GM10847 (cell line): ENCODE results near the gene PSMA4.

Source experiments
- POLR2A ChIP-seq: IDR thresholded peaks from 2 replicates; pipeline ENCODE4 v1.6.1; 2011; ENCODE audit not compliant: insufficient read length; ENCODE audit errors: extremely low read depth

The PSMA4 gene

DNA sequence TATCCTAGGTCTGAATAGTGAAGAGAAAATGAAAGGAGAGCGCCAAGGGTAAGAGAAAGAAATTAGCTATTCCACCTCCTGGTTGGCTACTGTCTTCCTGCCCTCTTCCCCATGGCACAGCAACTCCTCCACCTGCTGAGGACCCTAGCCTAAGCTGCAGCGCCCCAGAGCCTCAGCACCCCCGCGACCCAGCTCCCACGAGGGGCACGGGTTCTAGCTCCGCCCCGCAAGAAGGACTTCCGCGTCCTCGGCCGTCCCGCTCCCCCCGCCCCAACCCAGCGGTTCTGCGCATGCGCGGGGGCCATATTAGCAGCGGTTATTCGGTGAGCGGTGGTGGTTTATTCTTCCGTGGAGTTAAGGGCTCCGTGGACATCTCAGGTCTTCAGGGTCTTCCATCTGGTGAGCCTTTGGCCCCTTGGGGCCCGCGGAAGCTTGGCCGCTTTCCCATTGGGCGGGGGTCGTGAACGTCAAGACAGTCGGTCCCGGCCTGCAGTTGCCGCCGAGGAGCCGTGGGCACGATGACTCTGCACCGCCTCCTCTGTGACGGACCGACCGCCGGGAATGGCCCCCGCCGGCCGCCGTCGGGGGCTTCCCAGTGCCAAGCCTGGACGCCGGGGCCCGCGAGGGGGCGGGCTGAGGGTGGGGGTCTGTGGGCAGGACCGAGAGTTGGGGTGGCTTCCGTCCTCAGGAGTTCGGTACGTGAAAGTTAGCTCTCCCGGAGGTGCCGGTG, at the start of gene PSMA4:
PSMA4 (plus strand) TSS at position 304 of the 730 bp plus-strand sequence. CDS start 1,484 bp downstream, outside the sequence.
- peak; percentile 93 for TF ChIP-seq POLR2A

DNA sequence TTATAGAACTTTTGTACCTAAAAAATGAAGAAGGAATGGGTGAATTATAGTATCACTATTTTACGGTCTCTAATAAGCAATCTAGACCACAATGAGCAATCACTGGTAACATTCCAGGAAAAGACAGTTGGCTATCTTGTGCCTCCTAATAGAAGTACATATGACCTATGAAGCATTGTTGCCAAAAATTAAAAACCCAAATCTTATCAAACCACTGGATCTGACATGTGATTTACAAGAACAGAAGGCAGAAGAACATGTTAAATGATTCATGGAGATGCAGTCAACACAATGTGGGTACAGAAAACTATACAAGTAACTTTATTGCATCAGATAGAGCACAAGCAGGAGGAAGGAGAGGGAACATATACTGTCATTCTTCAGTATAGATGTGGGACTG, 47.4 kb upstream of the PSMA4 start:
- TF ChIP-seq POLR2A = no peak

DNA sequence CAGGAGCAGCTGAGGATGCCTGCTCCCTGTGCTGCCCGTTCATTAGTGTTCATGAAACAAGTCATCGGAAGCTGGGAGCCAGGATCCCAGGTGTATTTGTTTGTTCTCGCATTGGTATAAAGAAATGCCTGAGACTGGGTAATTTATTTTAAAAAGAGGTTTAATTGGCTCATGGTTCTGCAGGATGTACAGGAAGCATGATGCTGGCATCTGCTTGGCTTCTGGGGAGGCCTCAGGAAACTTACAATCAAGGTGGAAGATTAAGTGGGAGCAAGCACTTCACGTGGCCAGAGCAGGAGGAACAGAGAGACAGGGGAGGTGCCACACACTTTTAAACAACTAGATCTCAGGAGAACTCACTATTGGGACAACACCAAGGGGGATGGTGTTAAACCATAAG, 38.4 kb upstream of the PSMA4 start:
- no peak for TF ChIP-seq POLR2A

DNA sequence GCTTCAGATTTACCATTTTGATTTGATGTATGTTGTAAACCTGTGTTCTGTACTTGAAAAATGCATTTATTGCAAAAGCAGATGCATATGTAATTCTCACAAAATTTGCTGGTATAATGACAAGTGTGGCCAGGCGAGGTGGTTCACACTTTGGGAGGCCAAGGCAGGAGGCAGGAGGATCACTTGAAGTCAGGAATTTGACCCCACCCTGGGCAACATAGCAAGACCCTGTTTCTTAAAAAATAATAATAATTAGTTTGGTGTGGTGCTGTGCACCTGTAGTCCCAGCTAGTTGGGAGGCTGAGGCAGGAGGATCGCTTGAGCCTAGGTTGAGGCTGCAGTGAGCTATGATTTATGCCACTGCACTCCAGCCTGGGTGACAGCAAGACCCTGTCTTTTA, 37.6 kb upstream of the PSMA4 start:
- no peak for TF ChIP-seq POLR2A

DNA sequence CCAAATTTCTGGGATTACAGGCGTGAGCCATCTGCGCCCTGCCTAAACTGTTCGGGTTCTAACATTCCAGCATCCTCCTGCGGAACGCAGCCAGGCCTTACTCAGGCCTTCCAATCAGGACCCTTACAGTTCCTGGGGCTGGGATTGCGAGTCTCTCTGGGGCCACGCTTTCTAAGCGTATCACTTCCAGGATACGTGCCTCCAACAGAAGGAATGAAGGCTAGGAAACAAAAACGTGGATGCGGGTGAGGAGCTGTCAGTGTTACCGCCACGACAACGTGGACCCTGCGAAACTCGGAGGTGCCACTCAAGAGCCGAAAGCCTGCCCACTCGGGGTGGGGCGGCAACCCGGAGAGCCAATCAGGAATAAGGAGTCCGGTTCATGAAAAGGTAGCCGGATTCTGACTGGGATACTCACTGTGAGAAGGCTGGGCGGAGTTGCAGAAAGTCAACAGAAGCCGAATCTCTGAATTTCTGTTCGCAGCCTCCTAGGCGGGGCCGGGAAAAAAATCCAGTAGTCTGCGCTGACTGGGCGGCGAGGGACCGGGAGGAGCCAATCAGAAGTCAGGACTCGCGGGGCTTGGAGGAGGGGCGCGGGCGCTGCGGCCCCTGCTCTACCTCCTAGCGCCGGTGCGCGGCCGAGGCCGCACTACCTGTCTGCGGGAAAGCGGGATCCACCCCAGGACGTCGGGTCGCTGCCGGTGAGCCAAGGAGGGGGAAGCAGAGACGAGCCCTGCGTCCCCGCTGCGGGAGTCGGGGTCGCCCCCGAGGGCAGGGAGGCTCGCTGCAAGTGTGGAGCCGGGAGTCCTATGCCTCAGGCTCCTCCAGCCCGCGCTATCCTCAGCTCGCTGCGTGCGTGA, 33.0 kb upstream of the PSMA4 start, which contains the start of gene HYKK:
HYKK (plus strand) TSS at position 607 of the 860 bp plus-strand sequence. CDS start 5,512 bp downstream, outside the sequence.
- TF ChIP-seq POLR2A = no peak

DNA sequence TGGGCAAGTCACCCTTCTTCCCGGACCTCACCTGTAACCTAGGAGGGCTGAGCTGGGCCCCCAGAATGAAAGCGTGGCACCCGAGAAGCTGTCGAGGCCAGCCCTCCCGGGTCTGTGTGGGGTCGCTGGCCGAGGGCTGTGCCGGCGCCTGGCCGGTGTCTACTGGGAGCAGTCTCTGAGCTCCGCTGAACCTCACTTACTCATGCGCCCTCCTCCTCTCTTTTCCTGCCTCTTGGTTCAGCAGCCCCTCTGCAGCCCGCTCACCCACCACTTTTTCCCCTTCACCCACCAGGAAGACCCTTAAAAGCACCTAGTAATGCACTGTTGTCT, 32.4 kb upstream of the PSMA4 start:
- no peak for TF ChIP-seq POLR2A

DNA sequence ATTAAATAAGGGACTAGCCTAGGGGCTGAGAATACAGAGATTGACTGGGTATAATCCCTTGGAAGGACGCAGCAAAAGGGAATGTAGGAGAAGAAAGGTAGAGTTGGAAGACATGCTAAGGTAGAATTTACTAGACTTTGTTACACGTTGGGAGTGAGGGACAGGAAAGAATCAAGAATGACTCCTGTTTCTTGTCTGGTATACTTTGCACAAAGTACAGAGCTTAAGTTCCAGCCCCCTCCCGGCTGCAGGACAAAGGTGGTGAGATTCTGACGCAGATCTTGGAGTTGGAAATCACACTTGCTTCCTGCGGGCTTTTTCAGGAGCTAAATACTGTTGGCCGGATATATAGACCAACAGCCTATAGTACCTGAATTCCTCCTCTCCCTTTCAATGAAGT, 32.0 kb upstream of the PSMA4 start:
- TF ChIP-seq POLR2A = no peak

DNA sequence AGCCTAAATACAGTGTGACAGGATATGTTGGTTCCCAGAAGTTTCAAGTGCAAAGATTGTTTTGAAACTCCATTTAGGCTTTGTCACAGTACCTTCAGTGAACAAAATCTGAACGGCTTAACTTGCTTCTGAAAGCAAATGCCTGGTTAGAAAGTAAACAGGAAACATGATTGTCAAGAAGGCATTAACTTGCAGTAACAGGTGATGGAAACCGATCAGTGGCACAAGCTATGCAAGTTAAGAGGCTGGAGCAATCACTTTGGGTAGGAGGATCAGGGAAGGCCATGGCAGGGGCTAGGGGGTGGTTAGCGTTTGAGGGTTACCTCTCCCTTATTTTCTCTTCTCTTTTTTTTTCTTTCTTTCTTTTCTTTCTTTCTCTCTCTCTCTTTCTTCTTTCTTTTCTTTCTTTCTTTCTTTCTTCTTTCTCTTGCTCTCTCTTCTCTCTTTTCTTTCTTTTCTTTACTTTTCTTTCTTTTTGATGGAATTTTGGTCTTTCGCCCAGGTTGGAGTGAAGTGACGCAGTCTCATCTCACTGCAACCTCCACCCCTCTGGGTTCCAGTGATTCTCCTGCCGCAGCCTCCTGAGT, 30.4 kb upstream of the PSMA4 start:
- no peak for TF ChIP-seq POLR2A

DNA sequence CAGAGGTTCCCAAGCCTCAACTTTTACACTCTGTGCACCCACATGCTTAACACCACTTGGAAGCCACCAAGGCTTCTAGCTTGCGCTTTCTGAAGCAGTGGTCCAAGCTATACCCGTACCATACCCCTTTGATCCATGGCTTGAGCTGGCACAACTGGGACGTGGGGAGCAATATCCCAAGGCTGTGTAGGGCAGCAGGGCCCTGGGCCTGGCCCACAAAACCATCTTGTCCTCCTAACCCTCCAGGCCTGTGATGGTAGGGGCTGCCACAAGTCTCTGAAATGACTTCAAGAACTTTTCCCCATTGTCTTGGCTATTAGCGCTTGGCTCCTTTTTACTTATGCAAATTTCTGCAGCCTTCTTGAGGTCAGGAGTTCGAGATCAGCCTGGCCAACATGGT, 16.0 kb upstream of the PSMA4 start:
- no peak for TF ChIP-seq POLR2A

DNA sequence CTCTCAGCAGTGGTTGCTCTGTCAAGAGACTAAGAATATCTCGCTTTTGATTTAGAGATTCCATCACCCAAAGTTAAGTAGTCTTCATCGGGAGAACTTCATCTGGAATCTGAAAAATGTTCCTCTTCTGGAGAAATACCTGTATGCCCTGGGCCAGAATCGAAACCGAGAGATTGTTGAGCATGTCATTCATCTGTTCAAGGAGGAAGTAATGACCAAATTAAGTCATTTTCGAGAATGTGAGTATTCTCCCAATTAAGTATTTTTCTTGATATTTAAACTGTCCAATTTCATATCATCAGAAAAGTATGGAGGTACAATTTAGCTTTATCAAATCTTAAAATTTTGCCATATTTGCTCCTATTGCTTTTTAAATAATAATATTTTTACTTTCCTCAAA, 12.9 kb upstream of the PSMA4 start:
- no peak for TF ChIP-seq POLR2A

DNA sequence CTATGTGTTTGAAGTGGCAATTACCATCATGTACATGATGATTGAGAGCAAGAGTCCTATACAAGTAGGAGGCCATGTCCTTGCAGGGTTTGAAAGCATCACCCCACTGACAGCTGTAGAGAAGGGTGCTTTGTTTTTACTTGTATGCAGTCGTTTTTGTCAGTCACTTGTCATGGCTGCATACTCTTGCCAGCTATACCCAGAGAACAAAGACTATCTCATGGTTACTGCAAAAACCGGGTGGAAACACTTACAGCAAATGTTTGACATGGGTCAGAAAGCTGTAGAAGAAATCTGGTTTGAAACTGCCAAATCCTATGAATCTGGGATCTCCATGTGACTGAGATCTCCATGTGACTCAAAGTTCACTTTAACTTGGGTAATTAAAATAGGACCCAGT, 6.9 kb upstream of the PSMA4 start:
- no peak for TF ChIP-seq POLR2A

DNA sequence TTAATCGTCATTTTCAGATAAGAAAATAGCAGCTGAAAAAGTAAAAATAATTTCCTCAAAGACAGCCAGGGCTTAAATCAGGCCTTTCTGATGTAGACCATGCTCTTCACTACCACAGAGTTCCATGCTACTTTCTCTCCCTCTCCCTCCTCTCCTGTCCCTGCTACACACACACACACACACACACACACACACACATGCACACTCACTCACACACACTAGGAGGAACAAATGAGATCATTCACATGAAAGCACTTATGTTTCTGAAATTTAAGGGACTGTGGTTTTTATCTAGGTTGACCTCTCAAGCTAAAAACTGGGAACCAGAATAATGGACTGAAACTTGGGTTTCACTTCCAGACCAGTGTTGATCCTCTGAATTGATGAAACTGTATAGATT, 4.1 kb upstream of the PSMA4 start:
- no peak for TF ChIP-seq POLR2A

DNA sequence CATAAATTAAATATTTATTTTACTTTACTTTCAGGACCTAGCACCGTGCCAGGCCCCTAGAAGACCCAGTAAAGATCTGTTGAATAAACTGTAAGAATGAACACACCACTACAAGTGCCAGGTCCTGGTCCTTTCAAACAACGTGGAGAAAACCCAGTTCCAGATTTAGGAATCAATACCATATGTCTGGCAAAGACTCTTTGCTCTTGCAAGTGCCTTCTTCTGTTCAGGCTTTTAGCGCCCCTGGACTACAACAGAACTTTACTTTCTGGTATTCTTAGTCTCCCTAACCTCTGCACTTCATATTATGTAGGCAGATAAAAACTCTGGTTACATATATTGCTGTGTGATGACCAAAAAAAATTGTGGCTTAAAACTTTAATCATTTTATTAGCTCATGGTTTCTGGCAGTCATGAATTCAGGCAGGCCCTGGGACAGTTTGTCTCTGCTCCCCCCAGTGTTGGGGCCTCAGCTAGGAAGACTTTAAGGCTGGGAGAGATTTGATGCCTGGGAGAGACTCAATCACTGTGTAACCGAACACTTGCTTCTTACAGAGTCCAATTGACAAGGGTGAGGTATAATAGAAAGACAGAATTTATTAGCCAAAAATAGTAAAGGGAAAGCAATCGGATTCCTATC, 2.9 kb upstream of the PSMA4 start:
- TF ChIP-seq POLR2A = no peak

DNA sequence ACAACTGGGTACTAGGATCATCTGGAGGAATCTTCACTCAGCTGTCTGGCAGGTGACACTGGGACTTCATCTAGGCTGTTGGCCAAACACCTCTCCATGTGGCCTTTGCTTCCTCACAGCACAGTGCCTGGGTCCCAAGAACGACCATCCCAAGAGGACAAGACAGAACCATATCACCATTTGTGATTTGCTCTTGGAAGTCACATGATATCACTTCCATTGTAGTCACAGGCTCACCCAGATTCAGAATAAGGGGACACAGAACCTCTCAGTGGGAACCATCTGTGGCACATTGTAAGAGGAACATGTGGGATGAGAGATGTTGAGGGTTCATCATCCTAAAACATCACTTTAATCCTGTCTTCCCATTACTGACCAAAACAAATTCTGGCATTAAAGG, 1.9 kb upstream of the PSMA4 start:
- TF ChIP-seq POLR2A = no peak

DNA sequence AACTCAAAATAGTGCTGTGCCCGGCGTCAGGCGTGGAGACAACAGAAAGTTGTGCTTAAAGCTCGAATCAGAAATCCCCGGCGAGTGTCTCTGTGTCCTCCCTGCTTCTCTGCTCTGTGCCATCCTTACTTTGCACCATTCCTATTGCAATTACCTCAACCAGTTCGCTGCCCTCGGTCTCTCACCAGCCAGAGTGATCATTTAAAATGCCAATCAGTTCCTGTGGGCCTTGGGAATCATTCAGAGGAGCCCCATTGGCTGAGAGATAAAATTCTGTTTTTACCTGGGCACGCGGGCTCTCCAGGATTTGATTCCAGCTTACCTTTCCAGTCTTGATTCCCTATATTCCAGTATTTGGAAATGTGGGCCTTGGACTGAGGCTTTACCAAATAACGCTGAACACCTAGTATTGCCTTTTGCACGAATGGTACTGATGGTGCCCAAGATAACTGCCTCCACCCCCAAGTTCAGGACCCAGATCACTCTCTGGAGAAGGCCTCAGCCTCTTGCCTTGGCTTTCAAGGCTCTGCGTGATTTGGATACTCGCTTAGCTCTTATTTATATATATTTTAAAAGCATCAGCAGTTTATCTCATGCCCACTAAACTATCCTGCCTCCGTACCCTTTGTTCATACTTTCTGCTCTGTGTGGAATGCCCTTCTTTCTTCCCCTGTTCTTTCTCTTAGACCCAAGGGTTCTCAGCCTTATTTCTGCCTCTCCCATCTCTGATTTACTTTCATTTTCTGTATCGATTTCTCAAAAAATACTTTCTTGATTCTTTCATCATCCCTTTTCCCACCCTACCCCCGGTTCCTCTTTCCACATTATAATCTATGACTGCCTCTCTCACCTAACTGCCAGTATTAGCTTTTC, 863 bp downstream of the PSMA4 start:
- no peak for TF ChIP-seq POLR2A

DNA sequence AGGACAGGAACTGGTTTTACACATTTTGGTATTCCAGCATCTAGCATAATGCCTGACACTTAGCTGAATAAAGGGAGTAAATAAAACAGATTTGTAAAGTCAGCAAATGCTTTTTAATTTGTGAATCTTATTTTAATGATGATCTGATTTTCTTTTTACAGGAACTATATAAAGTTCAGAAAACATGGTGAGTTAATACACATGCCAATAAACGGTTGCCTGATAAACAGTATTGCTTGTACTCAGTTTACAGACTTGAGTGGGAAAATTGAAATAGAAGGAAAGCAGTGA, 1.4 kb downstream of the PSMA4 start:
- no peak for TF ChIP-seq POLR2A

DNA sequence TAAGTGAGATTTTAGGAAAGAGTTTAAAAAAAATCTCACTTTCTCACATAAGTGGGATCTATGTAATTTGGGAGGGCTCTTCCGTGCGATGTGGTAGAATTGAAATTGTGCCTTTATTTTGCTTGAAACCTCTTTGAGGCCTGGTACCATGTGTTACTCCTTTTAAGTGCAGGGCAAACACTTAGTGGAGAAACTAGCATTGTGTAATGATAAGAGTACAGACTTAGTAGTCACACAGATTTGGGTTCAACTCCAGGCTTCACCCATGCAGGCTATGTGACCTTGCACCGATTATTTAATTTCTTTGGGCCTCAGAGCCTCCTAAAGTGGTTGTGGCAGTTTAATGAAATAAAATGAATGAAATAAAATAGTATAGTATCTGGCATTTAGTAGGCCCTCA, 2.4 kb downstream of the PSMA4 start:
- TF ChIP-seq POLR2A = no peak
